ENCODE results near the gene DTD1.

- TF ChIP-seq CTCF (IDR thresholded peaks at IDR 0.05) (no peak), POLR2A (IDR thresholded peaks at IDR 0.05) (no peak)
These were observed 220.9 kb downstream of the DTD1 start for GRCh38 chr20:18808712-18809111.

Measured in heart left ventricle (tissue), 13 donors.